NCI-H82 (cell line): Measurements from ENCODE around the gene SBNO2.

Experiments used
- DNase-seq: peaks from one replicate; lab custom pipeline; 2025; lab: John Stamatoyannopoulos, UW

The SBNO2 gene

DNA sequence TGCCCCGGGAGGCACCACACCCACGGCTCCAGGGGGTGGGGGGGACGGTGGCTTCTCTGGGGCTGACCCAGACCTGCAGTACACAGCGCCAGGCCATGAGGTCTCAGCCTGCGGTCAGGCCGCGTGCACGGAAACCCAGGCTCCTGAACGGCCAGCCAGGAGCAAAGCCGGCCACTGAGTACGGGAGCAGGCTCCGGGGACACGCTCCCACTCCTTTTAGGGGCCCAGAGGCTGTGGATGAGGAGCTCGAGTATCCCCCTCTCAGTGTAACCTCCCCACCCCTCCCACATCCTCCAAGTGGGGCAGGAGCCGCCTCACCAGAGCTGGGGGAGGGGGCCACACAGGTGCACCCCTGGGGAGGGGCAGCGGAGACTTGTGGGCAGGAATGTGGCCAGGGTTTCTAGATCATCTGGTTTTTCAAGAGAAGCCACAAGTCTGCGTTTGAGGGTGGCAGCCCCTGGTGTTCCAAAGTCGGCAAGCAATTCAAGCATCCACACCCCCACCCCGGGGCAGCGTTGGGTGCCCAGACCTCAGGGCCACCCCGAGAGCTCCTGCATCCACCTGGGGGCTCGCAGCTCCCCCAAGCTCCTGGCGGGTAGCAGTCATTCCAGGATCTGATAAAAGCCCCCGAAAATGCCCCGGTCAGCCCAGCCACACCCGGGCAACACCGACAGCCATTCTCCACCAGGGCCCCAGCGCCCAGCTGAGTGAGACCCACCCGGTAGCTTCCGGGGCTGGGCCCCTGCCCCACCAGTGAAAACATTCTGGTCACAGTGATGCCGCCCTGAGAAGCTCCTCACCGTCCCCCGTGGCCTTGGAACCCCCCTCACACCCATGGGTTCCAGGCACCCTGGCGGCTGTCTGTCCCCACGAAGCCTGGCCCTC lies 6.1 kb downstream of the SBNO2 start:
- no peak for DNase-seq

DNA sequence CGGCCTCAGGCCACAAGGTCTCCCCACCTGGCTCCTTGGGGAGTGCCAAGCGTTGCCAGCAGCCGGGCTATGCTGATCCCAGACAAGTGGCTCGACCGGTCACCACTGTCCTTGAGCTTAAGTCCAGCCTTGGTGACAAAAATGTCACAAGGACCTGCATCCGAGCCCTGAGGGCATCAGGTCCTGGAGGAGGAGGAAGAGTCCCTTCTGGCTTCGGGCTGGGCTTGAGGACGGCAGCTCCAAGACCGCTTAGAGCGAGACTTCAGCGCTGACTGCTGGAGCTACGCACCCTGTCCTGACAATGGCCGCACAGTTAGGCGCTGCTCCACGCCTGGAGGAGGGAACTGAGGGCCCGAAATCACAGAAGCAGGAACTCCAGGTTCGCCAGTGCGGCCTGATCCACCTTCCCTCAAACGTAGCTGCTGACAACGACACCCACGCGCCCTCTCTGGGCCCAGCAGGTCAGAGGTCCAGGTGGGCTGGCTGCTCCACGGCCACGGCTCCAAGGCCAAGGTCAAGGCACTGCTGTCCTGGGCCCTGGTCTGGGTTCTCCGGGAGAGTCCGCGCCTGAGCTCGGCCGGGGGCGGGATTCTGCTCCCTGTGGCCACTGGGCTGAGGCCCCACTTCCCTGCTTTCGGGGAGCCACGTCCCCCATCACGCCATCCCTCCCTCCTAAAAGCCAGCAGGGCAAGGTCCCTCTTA lies 7.0 kb downstream of the SBNO2 start:
- DNase-seq: no peak

DNA sequence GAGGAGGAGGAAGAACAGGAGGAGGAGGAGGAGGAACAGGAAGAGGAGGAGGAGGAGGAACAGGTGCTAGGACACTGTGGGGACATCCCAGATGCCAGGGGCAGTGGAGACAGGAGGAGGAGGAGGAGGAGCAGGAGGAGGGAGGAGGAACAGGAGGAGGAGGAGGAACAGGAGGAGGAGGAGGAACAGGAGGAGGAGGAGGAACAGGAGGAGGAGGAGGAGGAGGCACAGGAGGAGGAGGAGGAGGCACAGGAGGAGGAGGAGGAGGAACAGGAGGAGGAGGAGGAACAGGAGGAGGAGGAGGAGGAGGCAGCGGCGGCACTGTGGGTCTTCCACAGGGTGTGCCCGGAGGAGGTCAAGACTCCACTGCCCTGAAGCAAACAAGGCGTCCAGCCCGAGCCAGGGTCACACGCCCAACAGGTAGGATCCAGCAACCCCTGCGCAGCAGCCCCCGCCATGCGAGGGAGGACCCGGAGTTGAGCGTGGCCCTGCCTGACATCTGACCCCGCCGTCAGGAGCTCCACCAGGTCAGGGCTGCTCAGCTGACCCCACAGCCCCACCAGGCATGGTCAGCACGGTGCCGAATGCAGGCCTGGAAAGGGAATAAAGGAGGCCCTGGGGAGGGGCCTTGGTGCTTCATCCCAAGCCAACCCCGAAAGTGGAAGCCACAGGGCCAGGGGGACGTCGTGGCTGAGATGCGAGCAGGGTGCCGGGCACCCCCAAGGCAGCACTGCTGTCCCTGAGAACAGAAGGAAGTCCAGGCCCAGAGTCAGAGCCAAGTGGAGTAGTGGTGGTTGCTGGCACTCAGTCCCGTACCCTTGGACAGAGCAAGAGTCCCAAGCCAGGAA lies 9.2 kb downstream of the SBNO2 start:
- no peak for DNase-seq

DNA sequence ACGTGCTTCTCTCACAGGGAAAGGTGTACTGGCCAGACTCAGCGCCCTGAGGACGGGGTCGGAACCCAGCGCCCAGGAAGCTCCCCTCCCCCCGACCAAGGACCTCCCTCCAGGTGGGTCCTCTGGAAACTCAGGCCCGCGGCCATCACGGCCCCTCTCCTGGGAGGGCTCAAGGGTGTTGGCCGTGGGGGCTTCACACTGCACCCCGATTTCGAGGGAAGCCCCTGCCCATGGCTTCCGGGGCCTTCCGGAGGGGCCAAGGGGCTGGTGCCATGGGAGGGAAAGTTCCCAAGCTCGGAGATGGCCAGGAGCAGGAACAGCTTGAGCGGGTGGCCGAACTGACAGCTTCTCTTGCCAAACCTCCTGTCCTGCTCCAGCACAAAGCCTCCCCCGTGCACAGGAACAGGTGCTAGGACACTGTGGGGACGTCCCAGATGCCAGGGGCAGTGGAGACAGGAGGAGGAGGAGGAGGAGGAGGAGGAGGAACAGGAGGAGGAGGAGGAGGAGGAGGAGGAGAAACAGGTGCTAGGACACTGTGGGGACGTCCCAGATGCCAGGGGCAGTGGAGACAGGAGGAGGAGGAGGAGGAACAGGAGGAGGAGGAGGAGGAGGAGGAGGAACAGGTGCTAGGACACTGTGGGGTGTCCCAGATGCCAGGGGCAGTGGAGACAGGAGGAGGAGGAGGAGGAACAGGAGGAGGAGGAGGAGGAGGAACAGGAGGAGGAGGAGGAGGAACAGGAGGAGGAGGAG lies 10.0 kb downstream of the SBNO2 start:
- DNase-seq: no peak

- DNase-seq: no peak
These were observed 10.7 kb downstream of the SBNO2 start for GRCh38 chr19:1163283-1163933.

DNA sequence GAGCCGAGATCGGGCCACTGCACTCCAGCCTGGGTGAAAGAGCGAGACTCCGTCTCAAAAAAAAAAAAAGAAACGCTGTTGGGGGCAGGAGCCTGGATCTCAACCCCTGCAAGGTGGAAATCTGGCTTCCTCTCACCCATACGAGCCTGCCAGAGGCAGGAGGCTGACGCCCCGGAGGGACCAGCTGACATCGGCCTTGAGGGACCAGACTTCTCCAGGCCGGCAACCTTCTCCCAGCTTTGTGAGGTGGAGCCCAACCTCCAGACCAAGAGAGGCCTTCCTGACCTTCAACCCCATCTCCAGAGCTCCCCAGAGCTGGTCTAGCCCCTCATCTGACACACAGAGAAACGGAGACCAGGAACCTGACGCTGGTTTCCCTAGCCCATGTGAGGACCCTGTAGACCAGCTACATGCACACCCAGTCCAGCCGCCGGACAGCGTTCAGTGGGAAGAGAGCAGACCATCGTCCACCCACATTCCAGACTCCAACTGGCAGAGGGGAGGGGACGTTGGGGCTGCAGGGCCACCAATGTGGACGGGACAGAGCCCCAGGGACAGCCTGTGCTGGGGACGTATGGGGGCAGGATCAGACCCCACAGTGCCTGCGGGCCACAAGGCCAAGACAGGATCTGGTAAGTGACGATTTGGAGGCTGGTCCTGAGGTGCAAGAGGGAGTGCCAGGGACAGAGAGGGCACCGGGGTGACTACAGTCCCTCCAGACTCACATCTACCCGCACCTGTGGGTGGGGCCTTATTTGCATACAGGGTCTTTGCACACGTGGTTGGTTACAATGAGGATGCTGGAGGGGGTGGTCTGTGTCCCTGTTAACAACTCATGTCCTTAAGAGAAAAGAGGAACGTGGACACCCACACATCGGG lies 11.4 kb downstream of the SBNO2 start:
- DNase-seq: no peak

DNA sequence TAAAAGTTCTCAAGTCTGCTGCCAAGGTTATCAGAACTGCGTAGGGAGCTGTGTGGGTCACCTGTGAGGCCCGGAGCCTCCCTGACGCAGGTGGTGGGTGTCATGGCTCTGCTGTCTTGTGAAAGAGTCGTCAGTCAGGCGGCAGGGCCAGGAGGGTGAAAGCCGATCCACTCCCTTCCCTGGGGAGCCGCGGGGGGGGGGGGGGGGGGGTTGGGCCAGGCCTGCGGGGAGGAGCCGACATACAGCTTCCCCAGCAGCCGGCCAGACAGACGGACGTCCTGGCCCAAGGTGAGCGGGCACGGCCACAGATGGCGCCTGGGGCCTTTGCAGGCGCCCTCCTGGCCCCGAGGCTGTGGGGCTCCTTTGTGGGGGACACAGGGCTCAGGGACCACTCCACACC lies 12.4 kb downstream of the SBNO2 start:
- DNase-seq: peak; percentile 46

GRCh38 chr19:1159864-1160595 lies 14.0 kb downstream of the SBNO2 start:
- DNase-seq: no peak

DNA sequence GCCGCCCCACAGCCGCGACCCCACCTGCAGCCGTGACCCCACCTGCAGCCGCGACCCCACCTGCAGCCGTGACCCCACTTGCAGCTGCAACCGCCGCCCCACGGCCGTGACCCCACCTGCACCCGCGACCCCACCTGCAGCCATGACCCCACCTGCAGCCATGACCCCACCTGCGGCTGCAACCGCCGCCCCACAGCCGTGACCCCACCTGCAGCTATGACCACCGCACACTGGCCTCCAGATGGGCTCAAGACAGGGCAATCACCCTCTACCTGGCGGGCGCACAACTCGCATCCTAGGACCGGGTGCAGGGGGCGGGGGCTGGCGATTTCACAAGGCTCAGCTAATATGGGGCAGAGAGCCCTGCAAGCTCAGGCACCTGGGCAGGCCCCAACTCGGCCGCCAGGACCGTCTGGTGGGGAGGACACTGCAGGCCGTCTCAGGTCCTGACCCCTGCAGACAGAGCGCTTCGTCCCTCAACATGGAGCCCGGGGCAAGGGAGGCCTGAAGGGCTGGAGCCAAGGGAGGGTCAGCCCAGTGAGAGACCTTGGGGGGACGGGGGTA lies 15.1 kb downstream of the SBNO2 start:
- DNase-seq: no peak

GRCh38 chr19:1157931-1158884 lies 15.9 kb downstream of the SBNO2 start:
- DNase-seq: no peak

DNA sequence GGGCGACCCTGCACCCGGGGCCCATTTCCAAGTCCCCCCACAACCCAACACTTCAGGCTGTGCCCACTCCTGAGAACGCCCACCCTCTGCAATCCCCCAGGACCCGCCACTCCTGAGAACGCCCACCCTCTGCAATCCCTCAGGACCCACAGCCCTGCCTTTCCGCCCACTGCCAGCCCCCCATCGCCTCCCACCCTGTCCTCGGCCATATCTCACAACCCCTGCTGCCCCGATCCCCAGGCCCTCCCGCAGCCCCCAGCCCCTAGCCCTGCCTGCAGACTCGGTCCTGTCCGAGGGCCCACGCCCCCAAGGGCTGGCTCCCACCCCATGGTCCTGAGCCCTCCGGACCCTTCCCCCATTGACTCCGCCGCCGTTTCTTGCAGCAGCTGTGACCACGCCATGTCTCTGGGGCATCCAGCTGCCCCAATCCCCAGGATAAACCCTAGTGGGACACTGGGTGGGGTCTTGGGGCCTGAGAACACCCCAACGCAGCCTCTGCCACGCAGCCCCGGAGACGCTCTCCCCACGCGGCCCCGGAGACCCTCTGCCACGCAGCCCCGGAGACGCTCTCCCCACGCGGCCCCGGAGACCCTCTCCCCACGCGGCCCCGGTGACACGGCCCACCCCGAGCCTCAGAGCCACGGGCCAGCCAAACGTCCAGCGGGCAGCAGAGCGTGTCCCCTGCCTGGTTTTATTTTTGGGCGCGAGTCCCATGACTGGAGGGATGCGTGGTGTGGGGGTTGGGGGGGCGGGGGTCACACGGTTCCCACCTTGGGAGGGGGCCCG lies 17.0 kb downstream of the SBNO2 start:
- DNase-seq: no peak

- no peak for DNase-seq
These were observed 17.7 kb downstream of the SBNO2 start for GRCh38 chr19:1156305-1156801.

DNA sequence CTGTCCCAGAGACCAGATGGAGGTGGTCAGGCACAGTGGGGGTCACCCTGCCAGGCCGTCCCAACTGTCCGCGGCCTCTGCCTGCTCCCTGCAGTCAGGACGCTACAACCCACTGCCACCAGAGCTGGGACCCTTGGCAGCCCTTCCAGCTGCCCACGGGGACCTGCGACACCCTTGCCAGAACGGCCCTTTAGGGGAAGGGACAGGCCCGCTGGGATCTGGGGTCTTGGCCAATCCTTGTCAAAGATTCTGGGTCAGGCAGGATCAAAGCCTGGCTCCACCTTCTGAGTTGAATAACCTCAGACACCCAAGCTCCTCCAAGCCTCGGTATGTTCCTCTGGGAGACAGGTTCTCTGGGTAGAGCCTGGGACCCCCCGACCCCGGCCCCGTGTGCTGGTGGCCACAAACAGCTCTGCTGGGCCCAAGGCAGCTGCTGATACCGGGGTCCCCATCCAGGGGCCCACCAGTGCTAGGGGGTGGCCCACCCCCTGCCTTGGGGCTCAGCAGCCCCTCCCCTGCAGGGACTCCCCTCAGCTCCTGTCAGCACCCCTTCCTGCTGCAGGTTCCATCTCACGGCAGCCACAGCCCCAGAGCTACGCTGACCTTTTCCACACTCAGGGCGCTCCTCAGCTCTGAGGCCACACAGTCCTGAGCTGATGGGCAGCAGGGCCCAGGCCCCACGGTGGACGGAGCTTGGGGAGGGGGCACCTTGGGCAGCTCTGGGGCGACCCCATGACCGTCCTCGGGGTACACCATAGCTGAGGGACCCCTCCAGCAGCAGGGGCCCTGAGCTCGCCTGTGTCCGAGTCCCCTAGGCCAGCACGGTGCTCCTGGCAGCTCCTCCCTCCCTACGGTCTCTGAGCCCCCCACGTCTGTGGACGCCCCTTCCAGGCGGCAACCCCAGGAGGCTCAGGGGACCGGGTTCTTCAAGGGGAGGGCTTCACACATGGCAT lies 18.4 kb downstream of the SBNO2 start:
- no peak for DNase-seq

- DNase-seq: no peak
These were observed 19.2 kb downstream of the SBNO2 start for GRCh38 chr19:1154731-1155351.
